Measurements from ENCODE around the gene CHERP. TPM values are rescaled to one million over a fixed set of nuclear protein-coding genes. Genes with fewer than 3 reads are reported as not detected.
"Not testable (repeated sequence)": the region's sequence is repeated elsewhere in the genome, so short reads cannot be mapped to it uniquely, and the experiment has no call there.

The CHERP gene
- polyA plus RNA-seq, 2 of the 4 experiments (the other 2 are of a cell fraction): 4.4 to 24.4 TPM

GRCh38 chr19:16495982-16496612 is 46.1 kb downstream of the CHERP start, which contains the start of the genes C19orf44 and CALR3 (continued):
- TF ChIP-seq CBX2 (IDR thresholded peaks at IDR 0.05; ENCODE audit: borderline replicate concordance, low read depth) (no peak), ZC3H11A (IDR thresholded peaks at IDR 0.05) (no peak), ZSCAN20 (CRISPR knock-in tag; IDR thresholded peaks at IDR 0.05) (no peak), EP300 (IDR thresholded peaks at IDR 0.05) (no peak), ZFP36 (IDR thresholded peaks at IDR 0.05; ENCODE audit: borderline replicate concordance, partially characterized antibody) (no peak), KDM5A (IDR thresholded peaks at IDR 0.05) (no peak), SMC3 (IDR thresholded peaks at IDR 0.05) (no peak), CEBPB (IDR thresholded peaks at IDR 0.05) (no peak), NR3C1 (IDR thresholded peaks at IDR 0.05) (no peak), PHF8 (IDR thresholded peaks at IDR 0.05; ENCODE audit: borderline replicate concordance, low read depth) (no peak), BHLHE40 (IDR thresholded peaks at IDR 0.05; ENCODE audit: low read depth, low read length) (no peak), BCL3 (IDR thresholded peaks at IDR 0.05) (0 out of 3 replicates have a peak, but pooled peaks have one; percentile 18), CTCF (IDR thresholded peaks at IDR 0.05) (no peak), FOSL2 (IDR thresholded peaks at IDR 0.05) (no peak), FOSL2 (CRISPR knock-in tag; IDR thresholded peaks at IDR 0.05) (no peak), KDM1A (IDR thresholded peaks at IDR 0.05; ENCODE audit: low read depth) (no peak), PBX3 (IDR thresholded peaks at IDR 0.05) (no peak)

- 64% methylated on average over 3 of the region's 4 CpGs for WGBS (ENCODE audit: missing lambda C conversion rate)
These were observed 55.8 kb downstream of the CHERP start for GRCh38 chr19:16486476-16486875.

GRCh38 chr19:16482745-16483144 is 59.5 kb downstream of the CHERP start:
- no peak overlapping the region for H3K4me3 ChIP-seq
- 80% methylated on average over 7 of the region's 7 CpGs for WGBS (ENCODE audit: missing lambda C conversion rate)
- no peaks in the 10 kb centered on the region for H3K9me3 ChIP-seq
- TF ChIP-seq CBX2 (IDR thresholded peaks at IDR 0.05; ENCODE audit: borderline replicate concordance, low read depth): no peak
- TF ChIP-seq JUNB (IDR thresholded peaks at IDR 0.05): no peak
- TF ChIP-seq MAZ (IDR thresholded peaks at IDR 0.05; ENCODE audit: borderline replicate concordance, low read depth, low read length): no peak
- no peak for TF ChIP-seq BHLHE40 (IDR thresholded peaks at IDR 0.05; ENCODE audit: low read depth, low read length)
- peak; percentile 25 to 32; a peak in 1 of 4 replicates for TF ChIP-seq CEBPB (IDR thresholded peaks at IDR 0.05)
- FAIRE-seq: no peak
- no peak for ATAC-seq
- POLR2A ChIA-PET: no interaction called here
- DNase-seq (ENCODE audit: low read depth in 1 of 2, low spot score in 1 of 2): no peak
- no peak overlapping the region for H3K27ac ChIP-seq
- H3K4me2 ChIP-seq: no peak overlapping the region
- no peaks in the 10 kb centered on the region for H3K4me1 ChIP-seq
- CTCF ChIA-PET: no interaction called here

More at GRCh38 chr19:16486476-16486875, 55.8 kb downstream of the CHERP start:
- H3K4me2 ChIP-seq; H3K9me3 ChIP-seq; POLR2A ChIA-PET; FAIRE-seq; H3K4me1 ChIP-seq; DNase-seq (ENCODE audit: low read depth in 1 of 2, low spot score in 1 of 2); H3K4me3 ChIP-seq; ATAC-seq; CTCF ChIA-PET; H3K27ac ChIP-seq: not testable (repeated sequence)
